NCI-H2196 treated with DMSO at 0.1 percent for 48 hours (cell line): ENCODE data around the gene TECPR2.
A peak's percentile ranks its signal among the peaks of the same experiment; 100 is the strongest.
"Not testable (repeated sequence)": the region's sequence is repeated elsewhere in the genome, so short reads cannot be mapped to it uniquely, and the experiment has no call there.

Experiments
- DNase-seq: peaks from one replicate; lab custom pipeline; 2025; ENCODE audit not compliant: unreplicated experiment; lab: John Stamatoyannopoulos, UW

The TECPR2 gene

DNA sequence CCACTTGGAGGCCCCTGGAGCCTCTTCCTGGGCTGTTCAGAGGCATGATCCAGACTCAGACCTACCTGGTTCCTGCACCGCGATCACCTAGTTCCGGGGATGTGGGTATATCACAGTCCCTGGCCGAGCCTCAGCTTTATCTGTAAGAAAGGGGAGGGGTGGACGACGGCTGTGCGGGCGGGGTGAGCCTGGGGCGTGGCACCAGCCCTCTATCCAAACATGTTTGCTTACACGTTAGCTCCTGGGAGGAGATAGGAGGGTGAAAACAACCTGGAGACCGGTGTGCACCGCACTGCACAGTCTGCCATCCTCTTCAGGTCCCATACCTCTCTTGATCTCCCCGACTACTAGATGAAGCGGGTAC lies 145.7 kb downstream of the TECPR2 start:
- no peak for DNase-seq

DNA sequence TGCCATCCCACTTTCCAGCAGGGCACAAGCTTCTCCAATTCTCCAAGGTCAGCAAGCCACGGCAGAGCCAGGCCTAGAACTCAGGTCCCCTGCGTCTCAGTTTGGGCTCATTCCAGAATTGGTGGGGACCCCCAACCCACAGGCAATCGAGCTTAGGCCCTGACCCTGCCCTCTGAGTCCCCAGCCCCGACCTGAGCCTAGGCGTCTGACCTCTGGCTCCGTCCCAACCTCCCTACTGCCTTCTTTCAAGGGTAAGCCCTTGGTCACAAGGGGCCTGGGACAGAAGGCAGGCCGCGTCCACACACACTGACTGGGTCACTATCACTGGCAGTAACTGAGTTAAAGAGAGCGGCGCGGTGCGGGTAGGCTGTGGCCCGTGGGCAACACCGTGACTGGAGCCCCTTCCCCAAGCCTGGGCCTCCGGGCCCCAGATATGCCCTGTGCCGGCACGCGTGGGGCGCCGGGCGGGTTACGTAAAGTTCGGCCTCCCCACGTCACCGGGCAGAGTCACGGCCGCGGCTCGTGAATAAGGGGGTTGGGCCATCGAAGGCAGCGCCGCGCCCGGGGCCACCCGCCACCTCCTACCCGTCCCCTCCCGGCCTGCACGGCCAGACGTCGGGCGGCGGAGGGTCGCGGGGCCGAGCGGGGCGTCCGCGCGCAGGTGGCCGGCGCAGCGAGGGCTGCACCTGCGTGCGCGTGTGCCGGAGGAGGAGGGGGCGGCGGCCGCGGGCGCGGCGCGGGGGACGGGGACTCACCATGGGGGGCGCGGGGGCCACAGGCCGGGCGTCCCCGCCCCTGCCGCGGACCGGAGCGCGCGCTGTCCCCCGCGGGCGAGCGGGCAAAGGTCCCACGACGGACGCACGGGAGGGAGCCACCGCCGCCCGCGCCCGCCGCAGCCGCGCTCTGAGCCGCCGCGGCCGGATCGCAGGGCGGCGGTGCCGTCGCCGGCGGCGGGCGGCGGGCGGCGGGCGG lies 146.3 kb downstream of the TECPR2 start:
- DNase-seq = no peak

DNA sequence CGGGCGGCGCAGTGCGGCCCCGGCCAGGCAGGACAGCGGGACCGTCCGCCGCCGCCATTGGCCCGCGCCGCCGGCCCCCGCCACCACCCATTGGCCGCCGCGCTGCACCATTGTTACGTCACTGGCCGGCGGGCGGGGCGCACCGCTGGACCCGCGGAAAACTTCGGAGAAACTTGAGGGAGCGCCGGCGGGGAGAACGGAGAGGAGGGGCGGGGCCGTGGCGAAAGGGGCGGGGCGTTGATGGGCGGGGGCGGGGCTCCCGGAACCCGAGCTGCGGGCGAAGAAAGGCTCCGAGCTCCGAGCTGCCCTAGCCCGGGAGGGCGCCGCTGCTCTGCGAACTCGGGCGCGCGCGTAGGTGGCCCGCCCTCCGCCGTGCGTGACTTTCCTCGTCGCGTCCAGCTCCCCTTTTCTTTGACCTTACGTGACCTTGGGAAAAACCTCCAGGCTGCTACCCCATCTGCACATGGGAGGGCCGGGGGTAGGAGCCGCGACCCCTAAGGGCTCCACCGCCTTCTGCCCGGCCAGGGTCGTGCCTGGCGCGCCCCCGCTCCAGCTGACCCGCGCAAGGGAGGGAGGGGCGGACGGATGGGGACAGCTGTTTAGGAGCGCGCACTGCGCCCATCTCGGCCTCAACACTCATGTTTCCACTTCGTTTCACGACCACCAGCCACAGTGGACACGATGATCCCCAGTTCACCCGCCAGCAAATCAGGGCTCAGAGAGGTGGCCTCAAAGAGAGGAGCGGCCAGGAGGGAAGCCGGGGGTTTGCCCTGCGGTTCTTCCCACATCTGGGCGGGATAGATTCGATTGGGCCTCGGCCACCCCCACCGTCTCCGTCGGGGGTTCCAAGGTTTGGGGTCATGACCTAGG lies 147.2 kb downstream of the TECPR2 start, which contains the start of gene ANKRD9:
Gene ANKRD9 (minus strand): TSS at position 31 of the 870 bp plus-strand sequence. CDS start 1,887 bp downstream, outside the sequence.
- peak; percentile 55 for DNase-seq

DNA sequence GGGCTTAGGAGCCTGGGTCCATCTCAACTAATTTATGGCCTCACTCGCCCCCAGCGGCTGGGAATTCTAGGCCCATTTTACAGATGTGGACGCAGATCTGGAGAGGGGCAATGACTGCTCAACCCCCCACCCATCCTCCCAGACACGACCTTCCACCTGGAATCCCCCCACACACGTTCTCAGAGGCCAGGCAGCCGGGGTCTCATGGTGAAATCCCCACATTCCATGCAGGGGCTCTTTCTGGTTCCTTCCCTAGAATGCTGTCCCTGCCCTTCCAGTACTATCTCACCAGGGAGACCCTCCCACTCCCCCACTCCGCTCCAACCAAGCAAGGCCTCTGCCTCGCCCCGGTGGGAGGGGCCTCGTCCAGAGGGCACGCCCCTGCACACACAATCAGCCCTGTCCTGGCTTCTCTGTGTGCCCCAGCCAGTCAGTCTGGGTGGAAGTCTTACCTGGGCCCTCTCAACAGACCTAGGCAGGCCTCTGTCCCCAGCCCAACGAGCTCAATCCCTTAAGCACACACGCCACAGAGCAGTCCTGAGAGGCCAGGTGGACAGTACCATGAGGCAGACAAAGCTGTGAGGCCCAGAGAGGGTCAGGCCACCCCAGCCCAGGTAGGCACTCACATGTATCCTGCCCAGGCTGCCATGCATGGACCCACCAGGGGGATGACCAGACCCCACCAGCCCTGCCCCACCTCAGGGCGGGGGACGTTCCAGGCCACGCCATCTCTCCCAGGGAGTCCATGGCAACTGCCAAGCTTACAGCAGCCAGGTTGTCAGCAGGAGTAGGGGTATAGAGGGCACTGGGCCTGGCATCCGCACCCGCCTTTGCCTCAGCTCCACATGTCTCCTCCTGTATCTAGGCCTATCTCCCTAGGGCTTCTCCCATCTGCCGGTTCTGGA lies 148.1 kb downstream of the TECPR2 start:
- DNase-seq = no peak

DNA sequence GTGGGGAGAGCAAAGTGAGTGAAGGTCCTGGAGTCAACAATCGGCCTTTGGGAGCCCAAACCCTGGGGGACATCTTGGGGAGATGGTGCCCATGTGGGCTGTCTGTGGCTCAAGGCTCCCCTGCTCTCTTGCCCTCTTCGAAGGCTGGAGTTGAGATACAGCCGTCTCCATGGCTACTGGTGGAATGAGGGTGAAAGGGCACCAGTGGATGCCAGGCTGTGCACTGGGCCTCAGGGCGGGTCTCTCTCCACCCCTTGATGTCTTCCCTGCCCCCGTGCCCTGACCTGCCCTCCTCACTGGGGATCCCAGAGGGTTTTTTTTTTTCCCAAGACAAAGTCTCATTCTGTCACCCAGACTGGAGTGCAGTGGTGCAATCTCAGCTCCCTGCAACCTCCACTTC lies 148.8 kb downstream of the TECPR2 start:
- no peak for DNase-seq

DNA sequence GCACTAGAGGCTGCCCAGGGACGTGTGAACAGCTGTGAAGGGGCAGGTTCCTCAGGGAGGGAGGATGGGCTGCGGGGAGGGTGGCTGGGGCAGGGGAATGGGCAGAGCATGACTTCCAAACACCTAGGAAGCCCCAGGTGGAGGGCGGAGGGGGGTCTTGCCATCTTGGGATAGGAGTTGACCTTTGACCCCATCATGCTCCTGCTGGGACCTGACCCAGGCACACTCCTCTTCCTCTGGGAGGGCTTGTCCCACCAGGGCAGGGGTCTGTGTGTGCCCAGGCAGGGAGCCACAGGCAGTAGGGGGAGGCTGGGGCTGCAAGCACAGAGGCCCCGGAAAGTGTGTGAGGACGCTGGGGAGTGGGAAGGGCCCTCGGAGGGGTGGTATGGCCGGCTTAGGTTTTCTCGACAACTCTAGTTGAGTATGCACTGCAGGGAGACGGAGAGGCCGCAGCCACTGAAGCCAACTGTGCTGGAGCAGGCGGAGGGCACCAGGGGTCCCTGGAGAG lies 150.1 kb downstream of the TECPR2 start:
- DNase-seq = no peak

DNA sequence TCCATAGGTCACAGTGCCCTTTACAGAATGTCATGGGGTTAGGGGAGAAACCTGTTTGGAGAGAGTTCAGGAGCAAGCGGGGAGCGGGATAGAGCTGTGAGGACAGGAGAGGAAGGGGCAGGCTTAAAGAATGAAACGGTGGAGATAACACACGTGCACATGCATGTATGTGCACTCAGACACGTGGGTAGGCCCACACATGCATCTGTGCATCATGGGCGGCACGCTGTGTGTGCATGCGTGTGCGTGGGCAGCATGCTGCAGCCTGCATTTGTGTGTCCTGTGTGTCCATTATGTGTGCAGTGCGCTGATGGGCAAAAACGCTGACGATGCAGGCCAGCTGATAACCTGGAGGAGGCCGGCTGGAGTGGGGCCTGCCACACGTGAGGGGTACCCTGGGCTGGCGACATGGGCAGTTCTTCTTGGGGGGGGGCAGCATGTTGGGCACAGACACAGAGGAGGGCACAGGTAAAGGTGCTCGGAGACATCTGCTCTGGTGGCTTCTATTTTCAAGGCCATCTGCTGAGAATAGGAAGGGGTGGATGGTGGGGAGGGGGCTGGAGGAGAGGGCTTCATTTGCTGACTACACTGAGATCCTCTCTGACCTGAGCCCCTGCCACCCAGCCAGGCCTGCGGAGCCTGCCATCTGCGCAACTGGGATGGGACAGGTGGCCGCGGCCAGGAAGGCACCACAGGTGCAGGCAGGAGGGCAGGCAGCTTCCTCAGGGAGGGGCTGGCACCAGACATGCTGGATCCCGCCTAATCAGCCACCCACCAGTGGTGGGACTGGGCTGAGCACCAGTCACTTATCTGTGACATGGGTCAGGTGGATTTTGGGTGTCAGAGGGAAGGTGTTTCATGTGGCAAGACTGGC lies 151.4 kb downstream of the TECPR2 start:
- DNase-seq = no peak

DNA sequence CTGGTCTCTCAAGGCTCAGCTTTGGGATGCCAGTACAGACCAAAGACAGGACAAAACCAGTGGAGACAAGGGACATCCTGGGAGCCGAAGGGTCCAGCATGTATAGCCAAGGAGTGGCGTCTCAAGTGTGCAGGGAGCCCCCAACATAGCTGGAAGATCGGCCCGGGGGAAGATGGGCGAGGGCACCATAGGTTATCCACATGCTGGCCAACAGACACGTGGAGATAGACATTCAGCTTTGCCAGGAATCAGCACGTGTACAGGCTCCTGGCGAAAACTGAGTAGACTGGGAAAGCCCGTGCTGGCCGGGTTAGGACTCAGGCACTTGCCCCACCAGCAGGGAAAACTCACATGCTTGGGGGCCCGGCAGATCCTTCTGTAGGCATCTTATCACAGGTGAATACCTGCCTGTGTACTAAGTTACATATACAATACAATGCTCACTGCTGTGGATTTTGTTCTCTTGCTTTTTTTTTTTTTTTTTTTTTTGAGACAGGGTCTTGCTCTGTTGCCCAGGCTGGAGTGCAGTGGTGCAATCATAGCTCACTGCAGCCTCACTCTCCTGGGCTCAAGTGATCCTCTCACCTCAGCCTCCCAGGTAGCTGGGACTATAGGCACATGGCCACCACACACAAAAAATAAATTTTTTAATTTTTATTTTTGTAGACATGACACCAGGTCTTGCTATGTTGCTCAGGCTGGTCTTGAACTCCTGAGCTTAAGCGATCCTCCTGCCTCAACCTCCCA lies 152.4 kb downstream of the TECPR2 start:
- DNase-seq = no peak

DNA sequence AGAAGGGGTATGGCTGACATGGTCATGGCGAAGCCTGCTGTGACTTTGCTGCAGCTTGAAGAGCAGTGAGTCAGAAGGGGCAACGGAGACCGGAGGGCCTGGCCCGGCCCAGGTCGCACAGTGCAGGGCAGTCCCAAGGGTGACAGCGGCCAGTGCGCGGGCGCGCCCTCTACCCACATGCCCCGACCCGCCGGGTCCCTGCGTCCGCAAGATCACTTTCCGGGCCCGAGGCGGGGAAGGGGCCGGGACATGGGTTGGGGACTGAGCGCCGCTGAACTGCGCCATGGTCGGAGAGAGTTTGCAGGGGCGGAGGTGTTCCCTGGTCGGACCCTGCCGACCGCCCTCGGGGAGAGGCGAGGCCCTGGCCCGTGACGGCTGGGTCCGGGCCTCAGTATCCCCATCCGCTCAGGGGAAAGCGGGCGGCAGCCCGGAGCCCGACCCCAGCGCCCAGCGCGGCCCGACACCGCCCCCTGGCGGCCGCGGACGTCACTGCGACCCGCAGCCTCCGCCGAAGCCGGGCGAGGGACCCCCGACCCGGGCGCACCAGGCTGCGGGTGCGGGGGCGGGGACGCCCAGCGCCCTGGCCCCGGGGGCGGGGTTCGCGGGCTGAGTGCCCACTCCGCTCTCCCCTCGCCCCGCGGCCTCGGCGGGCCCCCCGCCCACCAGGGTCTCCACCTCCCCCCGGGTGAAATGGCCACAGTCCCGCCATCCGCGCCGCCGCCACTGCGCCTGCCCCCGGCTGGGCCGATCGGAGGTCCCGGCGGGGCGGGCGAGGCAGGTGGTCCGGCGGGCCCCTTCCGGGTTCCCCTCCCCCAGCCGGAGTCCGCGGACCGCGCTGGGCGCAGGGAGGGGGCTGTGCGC lies 154.0 kb downstream of the TECPR2 start:
- DNase-seq = no peak

DNA sequence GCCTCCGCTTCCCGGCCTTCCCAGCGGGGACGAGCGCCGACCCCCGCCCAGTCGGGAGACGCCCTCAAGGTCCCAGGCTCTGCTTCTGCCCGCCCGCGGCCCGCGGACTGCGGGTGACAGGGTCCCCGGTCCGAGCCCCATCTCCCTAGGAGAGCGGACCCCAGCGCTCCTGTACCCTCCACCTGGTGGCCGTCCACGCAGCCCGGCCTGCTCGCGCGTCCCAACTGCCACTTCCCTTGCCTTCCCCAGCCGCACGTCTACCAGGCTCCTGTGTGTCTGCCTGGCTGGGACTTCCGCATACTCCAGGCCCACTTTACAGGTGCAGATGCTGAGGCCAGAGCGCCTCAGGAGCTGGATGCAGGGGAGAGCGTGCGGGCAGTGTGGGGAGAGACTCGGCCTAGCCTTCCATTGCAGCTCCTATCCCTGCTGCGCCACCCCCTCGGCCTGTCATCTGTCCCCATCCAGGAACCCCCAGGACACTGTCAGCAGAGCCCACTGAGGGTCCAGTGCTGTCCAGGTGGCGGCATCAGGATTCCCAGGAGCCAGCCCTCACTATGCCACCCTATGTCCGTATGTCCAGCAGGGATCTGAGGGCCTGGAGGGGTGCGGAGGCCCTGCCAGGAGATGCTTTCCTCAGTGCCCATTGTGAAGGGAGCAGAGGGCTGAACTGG lies 154.8 kb downstream of the TECPR2 start:
- DNase-seq = no peak

DNA sequence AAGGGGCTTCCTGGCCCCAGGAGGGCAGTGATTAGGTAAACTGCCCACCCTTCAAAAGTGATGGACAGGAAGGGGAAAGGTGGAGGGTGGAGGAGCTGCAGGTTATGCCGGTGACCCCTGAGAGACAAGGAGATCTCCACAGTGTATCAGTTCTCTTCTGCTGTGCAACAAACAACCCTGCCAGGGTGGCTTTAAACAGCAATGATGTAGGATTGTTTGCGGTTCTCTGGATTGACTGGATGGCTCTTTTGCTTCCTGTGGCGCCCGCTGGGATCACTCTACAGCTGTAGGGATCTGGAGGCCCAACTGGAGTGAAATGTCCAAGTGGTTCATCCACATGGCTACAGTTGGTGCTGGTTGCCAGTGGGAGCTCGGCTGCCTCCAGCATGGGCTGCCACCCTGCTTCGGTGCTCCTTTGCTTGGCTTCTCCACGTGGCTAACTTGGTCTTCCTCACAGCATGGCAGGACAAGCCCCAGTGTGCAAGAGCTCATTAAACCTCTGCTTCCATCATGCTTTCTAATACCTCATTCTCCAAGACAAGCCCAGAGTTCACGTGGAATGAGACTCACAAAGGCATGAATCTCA lies 155.4 kb downstream of the TECPR2 start:
- DNase-seq = no peak

DNA sequence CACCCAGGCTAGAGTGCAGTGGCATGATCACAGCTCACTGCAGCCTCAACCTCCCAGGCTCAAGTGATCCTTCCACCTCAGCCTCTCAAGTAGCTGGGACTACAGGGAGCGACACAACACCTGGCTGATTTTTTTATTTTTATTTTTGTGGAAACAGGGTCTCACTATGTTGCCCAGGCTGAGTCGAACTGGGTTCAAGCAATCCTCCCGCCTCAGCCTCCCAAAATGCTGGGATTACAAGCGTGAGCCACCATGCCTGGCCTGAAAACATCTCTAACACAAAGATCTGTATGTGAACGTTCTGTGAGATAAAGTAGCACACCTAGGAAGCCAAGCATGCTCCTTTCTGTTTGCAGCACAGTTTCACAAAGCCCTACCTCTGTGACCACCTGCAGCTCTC lies 157.0 kb downstream of the TECPR2 start:
- DNase-seq = not testable (repeated sequence)

DNA sequence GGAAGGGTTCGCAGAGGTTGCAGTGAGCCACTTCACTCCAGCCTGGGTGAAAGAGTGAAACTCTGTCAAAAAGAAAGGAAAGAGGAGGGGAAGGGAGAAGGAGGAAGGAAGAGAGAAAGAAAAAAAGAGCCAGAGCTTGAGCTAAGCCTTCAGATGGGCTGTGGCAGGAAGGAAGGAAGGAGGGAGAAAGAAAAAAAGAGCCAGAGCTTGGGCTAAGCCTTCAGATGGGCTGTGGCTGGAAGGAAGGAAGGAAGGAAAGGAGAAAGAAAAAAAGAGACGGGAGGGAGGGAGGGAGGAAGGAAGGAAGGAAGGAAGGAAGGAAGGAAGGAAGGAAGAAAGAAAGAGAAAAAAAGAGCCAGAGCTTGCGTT lies 160.4 kb downstream of the TECPR2 start:
- DNase-seq = no peak

DNA sequence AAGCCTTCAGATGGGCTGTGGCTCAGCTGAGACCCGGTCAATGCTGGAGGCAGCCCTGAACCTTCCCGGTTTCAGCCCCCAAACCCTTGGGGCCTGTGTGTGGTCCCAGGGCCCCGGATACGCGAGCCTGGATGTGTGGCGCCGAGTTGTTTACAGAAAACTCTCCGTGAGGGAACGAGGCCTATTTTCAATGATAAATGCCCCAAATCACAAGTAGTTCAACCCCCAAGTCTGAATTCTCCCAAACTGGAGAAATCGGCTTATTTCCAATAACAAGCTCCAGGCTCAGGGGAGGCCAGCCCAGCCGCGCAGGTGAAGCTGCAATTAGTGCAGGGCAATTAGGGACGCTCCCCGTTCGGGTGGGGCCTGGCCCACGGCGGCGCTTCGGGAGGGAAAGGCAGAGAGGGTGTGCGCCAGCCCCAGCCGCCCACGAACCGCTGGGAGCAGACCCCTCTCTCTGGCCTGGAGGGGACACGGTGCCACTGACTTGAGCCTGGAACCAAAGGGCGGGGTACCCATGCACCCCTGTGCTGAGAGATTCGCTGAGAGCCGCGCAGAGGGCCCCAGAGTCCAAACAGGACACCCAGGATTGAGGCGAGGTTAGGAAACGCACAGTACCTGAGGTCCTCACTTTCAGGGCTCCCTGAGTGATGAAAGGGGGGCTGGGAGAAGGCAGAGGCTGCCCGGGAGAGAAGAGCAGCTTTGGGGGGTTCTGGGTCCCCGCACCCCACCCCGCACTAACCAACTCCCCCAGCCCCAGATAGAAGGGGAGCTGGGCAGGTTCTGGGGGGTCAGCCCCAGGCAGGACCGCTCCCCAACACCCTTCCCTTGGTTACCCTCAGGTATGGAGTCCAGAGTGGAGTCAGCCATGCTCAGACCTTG lies 161.1 kb downstream of the TECPR2 start:
- no peak for DNase-seq

DNA sequence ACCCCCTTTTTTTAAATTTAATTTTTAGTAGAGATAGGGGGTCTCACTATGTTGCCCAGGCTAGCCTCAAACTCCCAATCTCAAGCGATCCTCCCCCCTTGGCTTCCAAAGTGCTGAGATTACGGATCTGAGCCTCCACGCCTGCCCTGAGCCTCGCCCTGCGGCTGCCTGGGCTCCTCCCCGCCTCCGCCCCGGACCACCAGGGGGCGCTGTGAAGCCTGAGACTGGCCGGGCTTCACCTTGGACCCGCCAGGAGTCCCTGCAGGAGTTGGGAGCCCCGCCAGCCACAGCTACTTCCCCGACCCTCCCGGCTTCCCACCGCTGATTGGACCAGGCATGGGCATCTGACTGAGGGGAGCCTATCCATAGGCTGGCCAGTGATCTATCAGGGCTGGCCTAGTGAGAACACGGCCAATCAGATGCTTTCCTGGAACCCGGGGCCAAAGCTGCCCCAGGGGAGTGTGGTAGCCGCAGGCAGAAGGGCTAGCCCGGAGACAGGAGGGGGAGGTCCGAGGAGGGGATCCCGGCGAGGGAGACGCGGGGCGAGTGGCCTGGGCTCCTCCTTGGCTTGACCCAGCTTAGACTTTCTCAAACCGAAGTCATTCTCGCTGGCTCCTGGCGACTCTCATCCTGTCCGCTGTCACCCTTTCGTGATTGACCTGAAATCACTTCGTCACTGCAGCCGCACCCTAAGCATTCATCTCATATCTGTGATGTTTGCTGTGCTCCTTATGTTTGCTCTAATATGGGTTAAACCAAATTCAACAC lies 161.9 kb downstream of the TECPR2 start:
- peak; percentile 94 for DNase-seq
